Lower leg skin (tissue), 3 donors: Measurements from ENCODE around the gene ASTN1.

ENCODE experiments used
- CTCF ChIP-seq, 3 donors: fragments of 450-650 bp; IDR thresholded peaks; one replicate each; pipeline ENCODE4 v1.5.1; 2016; ENCODE audit warnings: antibody characterized with exemption in 3 of 3, mild to moderate bottlenecking in 3 of 3, moderate library complexity in 2 of 3
- POLR2A ChIP-seq, 2 donors: fragments of 450-650 bp; IDR thresholded peaks; one replicate each; pipeline ENCODE4 v1.6.1; 2016 to 2017; ENCODE audit warnings: antibody characterized with exemption in 2 of 2, mild to moderate bottlenecking in 1 of 2, moderate library complexity in 1 of 2

- no peak for TF ChIP-seq CTCF (IDR thresholded peaks at IDR 0.05)
- TF ChIP-seq POLR2A (IDR thresholded peaks at IDR 0.05), result no peak
Observed at GRCh38 chr1:176884911-176885310, 279.6 kb downstream of the ASTN1 start.
